K562 (cell line): ENCODE results near the gene GRSF1. TPM values are rescaled to one million over a fixed set of nuclear protein-coding genes. Genes with fewer than 3 reads are reported as not detected.

Source experiments
- ATF3 ChIP-seq, 2 experiments: fragments of 450-650 bp in 1 of 2; sonication (generic) in 1 of 2; formaldehyde crosslinking in 1 of 2; IDR thresholded peaks in 1 of 2; conservative IDR thresholded peaks in 1 of 2; 2 replicates each; pipeline versions ENCODE4 v1.6.1 to v1.8.1; 2016 to 2023; ENCODE audit warnings: mild to moderate bottlenecking in 2 of 2, moderate library complexity in 2 of 2, inconsistent platforms in 1 of 2, missing genetic modification reagents in 1 of 2
- BRD9 ChIP-seq: fragments of 450-650 bp; IDR thresholded peaks from 2 replicates; pipeline ENCODE4 v1.6.1; 2018; ENCODE audit warnings: low read depth; ENCODE audit not compliant: partially characterized antibody
- ELF1 ChIP-seq: fragments of 200-800 bp; sonication (Bioruptor generic); IDR thresholded peaks from 2 replicates; pipeline ENCODE4 v1.6.1; 2016; ENCODE audit warnings: missing genetic modification characterization, missing compliant biosample characterization
- HLTF ChIP-seq: fragments of 450-650 bp; IDR thresholded peaks from 2 replicates; pipeline ENCODE4 v1.6.1; 2016
- IFI16 ChIP-seq: fragments of 250-450 bp; sonication (Bioruptor Pico); IDR thresholded peaks from 2 replicates; pipeline ENCODE4 v2.1.2; 2022; ENCODE audit warnings: mild to moderate bottlenecking, inconsistent platforms
- MGA ChIP-seq: fragments of 450-650 bp; IDR thresholded peaks from 2 replicates; pipeline ENCODE4 v1.6.1; 2016; ENCODE audit warnings: mild to moderate bottlenecking, moderate library complexity
- PBX2 ChIP-seq, 2 experiments: IDR thresholded peaks in 1 of 2; conservative IDR thresholded peaks in 1 of 2; 2 replicates each; pipeline ENCODE4 v1.6.1; 2016; ENCODE audit warnings: low read depth in 2 of 2, mild to moderate bottlenecking in 1 of 2, missing compliant biosample characterization in 1 of 2, missing genetic modification characterization in 1 of 2, moderate library complexity in 1 of 2
- ZFP36 ChIP-seq: fragments of 150-350 bp; IDR thresholded peaks from 2 replicates; pipeline ENCODE4 v1.6.1; 2018; ENCODE audit warnings: low read length, low read depth; ENCODE audit not compliant: partially characterized antibody
- ZNF175 ChIP-seq: fragments of 200-800 bp; sonication (Bioruptor generic); IDR thresholded peaks from 2 replicates; pipeline ENCODE4 v1.6.1; 2016; ENCODE audit warnings: low read depth, mild to moderate bottlenecking, missing genetic modification characterization, missing compliant biosample characterization
- polyA plus RNA-seq, 8 experiments: library from polyadenylated mRNA; depleted of rRNA in 4 of 8; stranded (reverse) in 5 of 8; unstranded in 3 of 8; fragments of >200 nt; fragmentation: Nextera tagmentation in 2 of 8; fragmentation: Illumina TruSeq in 1 of 8; extraction: Ambion mirVana in 2 of 8; extraction: Trizol in 1 of 8; gene quantifications; 2 replicates each; pipeline versions ENCODE4 v1.2.1 to v1.2.3, GENCODE V29; 2011 to 2014; ENCODE audit warnings: inconsistent platforms in 1 of 8, missing spikeins in 1 of 8
- total RNA-seq, 7 experiments: library from RNA; depleted of rRNA in 6 of 7; stranded (reverse); fragments of >200 nt in 6 of 7; fragmentation: Illumina TruSeq in 2 of 7; extraction: Trizol in 2 of 7; gene quantifications; 2 replicates each; pipeline versions ENCODE4 v1.2.1 to v1.2.3, GENCODE V29; 2011 to 2021; ENCODE audit warnings: low replicate concordance in 1 of 7

The GRSF1 gene
- total and polyA plus RNA-seq, 9 of the 15 experiments (the other 6 are each of a cell fraction or from before 2014, with no cell fraction given): 33.0 to 105 (median 76.0) TPM

- no peak for TF ChIP-seq MGA
- TF ChIP-seq ELF1: peak; percentile 59
- no peak for TF ChIP-seq ZFP36
- no peak for TF ChIP-seq HLTF
- TF ChIP-seq BRD9: no peak
- 0 out of 2 replicates have a peak, but pooled peaks have one; percentile 53 for TF ChIP-seq ZNF175
- TF ChIP-seq PBX2 (CRISPR knock-in tag; IDR thresholded peaks at IDR 0.05; ENCODE audit: low read depth): no peak
- TF ChIP-seq PBX2 (tag; conservative IDR thresholded peaks at IDR 0.05; ENCODE audit: low read depth): peak; percentile 92
- TF ChIP-seq IFI16 (CRISPR knock-in tag): no peak
- peak; percentile 39; the same call in 1 of the 2 replicates for TF ChIP-seq ATF3 (IDR thresholded peaks at IDR 0.05)
- TF ChIP-seq ATF3 (CRISPR knock-in tag; conservative IDR thresholded peaks at IDR 0.05): no peak
Observed at GRCh38 chr4:70778888-70779422, 60.7 kb downstream of the GRSF1 start (continued).
